GM21825 (cell line): ENCODE data around the gene PRKN.

Experiments
- ATAC-seq: cut with Tn5 transposase; IDR thresholded peaks from one replicate; pipeline ENCODE4 v1.9.1; 2021; ENCODE audit warnings: mild to moderate bottlenecking, moderate library complexity; ENCODE audit not compliant: unreplicated experiment

Gene PRKN

DNA sequence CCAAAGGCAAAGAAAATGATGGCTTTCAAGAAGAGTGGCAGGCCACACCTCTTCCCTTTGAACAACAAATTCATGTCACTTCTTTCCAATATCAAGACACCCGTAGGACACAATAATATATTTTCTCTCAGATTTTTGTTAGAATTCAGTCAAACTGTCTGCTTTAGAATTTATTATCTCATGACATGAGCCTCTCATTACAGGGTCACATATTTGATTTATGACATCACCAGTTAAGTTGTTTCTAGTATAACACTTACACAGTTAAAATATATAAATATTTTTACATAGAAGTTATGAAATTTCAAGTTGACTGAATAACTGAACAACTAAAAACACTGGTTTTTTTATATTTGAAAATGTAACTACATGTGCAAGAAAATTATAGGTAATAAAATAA is 1133.2 kb downstream of the PRKN start:
- no peak for ATAC-seq

DNA sequence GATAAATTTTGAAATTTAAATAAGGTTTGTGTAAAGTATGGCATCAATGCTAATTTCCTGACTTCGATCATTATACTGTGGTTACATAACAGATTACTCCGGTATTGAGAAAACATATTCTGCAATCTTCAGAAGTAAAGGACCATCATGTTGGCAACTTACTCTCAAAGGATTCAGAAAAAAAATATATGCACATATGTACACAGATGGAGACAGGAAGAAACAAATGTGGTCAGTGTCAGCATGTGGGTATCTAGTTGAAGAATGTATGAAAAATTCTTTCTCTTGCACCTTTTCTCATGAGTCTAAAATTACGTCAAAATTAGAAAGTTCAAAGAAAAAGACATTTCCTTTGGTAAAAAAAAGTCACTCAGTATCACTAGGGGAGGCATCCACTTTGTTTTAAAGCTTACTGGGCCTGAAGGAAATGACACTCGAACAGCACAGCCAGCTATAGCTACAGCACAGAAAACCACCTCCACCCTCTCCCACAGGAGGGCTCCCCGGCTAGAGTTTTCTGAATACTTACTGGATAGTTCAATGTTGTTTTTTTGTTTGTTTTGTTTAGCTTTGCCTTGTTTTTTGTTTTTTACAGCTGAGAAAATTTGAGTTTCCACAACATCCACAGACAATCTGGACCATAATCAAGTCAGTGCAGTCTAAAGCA is 1136.5 kb downstream of the PRKN start:
- ATAC-seq: no peak

DNA sequence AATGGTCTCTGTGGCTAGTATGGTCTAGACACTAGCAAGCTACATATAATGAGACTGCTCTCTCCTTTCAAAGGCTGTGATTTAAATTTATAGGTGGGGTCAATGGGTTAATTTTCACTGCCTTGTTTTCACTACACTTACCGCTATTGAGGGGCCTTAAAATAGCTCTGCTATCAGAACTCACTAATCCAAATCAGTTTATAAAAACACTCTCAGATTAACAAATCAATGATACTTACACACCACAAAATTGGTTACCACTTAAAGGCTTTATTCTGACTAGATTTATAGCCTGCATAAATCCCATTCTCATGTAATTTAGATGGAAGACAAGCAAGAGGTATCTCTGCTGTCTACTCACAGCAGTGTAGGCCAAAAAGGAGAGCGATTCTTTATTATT is 1140.7 kb downstream of the PRKN start:
- ATAC-seq: no peak

DNA sequence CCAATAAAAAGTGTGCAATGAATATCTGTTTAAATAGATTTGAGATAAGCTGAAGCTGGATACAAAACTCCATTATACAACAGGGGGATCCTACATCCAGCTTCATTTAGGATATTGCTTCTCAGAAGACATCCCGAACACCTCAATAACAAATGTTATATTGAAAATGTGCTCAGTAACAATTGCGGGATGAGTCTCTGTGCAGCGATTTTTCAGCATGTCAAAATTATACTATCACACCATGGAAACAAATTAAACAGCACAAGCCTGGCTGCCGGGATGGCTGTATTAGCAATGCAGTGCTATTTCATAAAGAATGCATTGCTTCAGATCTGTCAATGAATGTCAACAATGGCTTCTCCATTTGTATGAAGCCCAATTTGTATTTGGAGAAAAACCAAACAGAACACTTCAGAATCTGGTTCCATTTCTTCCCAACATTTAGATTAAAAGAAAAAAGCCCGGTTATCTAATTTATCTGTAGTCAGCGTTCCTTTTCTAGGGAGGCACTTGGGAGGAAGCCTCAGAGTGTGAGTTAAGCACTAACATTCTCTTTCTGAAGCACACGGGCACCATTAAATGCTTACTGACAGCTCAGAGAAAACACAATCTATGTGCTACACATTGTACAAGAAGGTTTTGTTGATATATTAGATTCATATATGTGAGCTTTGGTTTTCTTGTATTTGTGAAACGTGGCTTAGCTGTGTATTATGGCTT is 1142.8 kb downstream of the PRKN start:
- no peak for ATAC-seq

DNA sequence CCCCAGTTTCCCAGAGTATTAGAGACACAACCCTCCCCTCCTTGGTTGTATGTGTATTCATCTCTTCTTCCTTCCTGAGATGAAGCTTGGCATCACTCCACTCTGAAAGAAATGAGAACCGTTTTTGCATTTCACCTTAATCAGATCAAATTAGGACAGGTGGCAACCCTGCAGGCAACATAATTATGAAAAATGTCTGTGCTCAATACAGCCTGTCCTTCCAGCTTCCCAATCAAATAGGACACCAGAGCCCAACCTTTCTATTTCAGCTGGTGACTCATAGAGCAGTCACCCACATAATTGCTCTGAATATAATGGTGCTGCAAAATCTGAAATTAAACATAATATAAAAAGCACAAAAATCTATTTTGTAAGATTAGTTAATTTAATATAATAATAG is 1143.5 kb downstream of the PRKN start:
- ATAC-seq: no peak

DNA sequence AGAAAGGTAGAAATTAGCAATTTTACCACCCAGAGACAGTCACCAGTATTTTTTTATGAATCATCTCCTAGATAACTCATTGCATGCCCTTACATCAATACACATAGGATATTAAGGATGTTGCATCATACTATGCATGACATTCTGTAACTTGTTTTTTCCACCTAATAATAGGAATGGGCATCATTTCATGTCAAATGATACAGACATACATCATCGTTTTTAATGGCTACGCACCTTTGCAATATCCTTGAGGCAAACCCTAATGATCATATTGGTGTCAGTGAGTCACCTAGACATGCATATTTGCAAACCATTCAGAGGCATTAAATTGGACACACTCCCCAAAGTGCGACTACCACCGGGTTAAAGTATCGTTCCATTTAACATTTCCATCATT is 1144.0 kb downstream of the PRKN start:
- ATAC-seq: no peak

DNA sequence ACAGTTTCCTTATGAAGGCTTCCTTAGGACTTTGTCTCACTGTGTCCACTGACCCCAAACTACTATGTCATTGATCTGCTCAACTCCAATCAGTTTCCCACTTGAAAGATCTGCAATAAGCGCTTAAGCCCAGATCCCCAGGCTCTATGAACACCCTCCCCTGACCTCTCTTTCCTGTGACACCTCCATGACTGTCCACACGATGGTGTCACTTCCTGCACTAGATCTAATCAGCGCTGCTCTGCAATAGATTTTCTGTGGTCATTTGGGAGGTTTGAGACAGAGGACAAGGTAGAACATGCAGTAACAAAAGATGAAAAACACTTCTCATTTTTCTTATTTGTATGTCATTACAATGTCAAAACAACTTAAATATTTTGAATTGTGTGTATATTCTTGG is 1149.1 kb downstream of the PRKN start:
- ATAC-seq: no peak

DNA sequence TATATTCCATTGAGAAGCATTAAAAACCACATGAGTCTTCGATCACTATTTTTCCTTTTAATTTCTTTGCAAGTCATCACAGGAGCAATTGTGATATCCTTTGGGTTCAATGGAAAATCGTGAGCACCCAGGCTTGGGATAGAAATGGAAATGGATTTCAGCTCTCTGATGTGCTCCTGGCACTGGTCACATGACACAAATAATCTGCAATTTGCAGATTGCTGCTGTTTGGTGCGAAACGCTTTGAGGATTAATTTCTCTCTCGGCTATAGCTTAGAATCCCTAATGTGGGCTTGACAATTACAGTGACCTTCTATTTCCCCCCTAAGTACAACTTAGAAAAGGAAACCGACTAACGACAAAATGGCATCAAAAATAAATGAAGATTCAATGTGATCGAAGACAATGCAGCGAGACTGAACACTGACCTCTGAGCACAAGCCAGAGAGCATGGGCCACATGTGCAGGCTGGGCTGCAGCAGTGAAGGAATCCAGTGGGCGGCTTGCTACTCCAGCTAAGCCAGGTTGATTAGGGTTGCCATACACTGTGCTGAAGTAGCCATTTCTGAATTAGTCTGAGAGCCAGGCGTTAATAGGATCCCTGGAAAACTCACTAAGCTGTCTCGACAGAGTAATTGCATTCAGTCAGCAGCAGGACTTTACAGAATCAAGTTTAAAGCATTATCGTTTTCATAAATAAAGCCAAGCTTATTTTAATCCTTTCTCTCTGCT is 1151.9 kb downstream of the PRKN start:
- ATAC-seq: no peak

DNA sequence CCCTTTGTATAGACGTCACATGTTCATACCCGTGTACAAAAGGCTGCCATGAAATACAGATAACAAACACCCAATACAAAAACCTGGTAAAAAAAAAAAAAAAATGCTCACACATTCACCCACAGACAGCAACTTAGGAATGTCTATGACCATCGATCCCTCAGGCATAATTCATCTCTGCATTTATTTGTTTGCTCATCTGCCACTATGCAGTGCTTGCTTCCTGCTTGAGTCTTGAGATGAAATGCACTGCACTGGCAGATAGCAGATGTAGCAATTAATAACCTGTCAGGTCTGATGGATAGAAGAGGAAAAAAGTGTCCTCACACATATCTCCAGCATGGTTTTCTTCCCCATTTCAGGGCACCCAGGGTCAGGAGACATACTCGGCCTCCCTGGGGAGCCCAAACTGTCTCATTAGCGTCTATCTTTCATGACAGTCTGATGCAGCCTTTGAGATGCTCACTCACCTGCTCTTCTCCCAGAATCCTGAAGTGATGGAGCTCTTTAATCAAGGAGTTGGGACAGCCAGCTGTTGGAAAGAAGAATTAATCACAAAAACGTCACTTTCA is 1158.6 kb downstream of the PRKN start:
- ATAC-seq: no peak

DNA sequence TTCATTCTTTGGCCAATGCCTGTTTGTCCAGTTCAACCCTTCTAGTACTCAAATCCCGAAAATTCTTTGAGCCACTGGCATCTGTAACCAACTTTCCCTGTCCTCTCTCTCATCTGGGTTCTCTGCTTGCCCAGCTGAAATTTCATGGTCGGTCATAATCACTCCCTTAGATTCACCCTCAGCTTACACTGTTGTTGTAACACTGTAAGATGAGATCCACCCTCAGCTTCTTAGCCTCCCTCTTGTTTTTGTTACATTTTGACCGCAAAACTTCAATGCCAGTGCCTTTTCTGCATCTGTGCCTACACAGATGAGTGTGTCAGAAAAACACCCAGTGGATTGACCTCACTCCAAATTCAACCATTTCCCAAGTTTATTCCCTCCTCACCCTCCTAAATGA is 1162.6 kb downstream of the PRKN start:
- ATAC-seq: no peak

DNA sequence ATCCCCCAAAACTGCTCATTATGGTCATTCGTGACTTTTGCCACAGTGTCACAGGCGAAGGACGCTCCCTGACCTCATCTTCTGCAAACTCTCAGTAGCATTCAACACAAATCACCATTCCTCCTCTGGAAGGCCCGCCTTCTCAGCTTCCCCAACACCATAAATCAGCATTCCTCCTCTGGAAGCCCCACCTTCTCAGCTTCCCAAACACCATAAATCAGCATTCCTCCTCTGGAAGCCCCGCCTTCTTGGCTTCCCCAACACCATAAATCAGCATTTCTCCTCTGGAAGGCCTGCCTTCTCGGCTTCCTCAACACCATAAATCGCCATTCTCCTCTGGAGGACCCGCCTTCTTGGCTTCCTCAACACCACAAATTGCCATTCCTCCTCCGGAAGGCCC is 1165.7 kb downstream of the PRKN start:
- no peak for ATAC-seq

DNA sequence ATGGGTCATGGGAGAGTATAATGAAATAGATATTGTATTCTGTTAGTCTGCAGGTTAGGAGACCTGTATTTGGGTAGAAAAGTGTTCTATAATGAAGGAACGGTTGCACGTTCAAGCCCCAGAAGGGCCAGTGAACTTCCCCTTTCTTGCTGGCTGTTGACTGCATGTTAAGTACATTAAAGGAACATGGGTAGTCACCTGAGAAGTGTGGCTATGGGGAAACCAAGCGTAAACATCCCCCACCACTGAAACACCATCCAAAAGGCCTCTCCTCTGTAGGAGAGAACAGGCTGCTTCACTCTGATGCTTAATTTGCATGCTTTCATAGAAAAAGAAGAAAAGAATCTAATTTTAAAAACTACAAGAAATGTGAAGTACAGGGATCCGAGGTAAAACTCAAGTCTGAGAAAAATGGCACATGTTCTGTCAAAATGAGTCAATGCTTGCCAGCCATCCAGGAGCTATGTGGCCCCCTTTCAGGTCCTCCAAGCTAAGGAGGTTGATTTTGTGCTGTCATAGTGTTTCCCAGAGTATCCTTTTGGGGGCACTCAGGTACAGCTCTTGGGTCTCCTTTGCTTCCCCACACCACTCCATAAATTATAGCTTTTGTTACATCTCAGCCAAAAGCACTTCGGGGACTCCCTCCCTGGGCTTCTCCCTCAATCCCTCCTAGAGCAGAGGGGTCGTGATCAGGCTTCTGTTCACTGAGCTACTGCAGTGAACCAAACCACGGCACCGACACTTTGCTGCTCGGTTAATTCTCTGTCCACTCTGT is 1170.0 kb downstream of the PRKN start:
- no peak for ATAC-seq

DNA sequence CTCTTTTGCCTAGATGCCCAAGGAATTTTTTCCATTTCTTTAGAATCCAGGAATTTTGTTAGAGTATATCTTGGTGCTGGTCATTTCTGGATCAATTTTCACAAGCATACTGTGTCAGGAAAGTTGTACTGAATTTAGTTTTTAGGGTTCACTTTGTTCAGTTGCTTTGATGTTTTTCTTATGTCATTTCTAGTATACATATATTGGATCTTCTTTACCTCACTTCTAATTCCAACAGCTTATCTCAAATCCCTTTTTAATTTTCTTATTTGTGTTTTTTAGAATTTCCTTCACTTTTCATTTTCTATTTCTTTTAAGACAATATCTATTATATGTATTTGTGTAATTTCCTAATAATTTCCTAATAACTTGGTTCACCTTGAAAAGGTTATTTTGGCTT is 1172.7 kb downstream of the PRKN start:
- no peak for ATAC-seq

DNA sequence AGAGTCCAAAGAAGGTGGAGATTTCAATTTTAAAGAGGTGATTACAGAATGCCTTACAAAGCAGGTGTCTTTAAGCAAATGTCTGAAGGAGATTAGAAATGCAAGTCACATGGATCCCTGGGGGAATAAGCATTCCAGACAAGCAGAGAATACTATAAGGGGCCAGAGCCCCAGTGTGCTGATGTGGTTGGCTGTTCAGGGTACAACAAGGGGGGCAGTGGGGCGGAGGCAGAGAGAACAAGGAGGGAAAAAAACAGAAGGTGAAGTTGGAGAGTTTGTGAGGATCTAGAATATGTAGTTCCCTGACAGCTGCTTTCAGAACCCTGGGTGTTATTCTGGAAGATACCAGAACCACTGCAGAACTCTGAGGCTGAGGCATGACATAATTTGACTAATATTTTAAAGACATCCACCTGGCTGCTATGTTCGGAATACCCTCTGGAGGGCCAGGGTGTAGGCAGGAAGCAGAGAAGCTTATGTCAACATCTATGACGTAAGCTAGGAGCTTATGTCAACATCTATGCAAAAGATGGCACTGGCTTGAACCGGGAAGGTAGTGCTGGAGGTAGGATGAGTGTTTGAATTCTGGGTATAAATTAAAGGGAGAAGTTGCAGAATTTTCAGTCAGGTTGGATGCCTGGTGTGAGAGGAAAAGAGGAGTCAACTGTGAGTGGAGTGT is 1177.5 kb downstream of the PRKN start:
- ATAC-seq: no peak

DNA sequence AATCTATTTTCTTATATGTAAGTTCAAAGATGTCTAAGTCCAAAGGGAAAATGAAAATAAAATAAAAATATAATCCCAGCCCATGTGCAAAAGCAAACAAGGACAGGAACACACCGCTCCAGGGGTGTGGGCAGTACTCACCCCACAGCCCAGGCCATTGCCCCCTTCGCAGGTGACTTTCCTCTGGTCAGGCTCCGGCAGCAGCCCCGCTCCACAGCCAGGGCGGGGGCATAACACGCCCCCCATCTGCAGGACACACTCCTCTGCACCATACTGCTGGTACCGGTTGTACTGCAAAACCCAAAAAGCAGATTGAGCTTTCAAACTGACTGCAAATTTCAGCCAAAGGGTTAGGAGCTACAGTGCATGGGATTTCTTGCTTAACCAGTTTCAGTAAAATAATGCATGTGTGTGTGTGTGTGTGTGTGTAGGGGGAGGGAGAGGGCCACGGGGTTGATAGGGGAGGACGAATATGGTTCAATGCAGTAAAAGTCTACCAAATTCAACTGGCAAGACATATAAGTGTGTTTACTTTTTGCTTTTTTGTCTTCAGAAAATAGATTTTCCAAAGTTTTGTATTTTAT is 1178.8 kb downstream of the PRKN start:
- ATAC-seq: no peak

DNA sequence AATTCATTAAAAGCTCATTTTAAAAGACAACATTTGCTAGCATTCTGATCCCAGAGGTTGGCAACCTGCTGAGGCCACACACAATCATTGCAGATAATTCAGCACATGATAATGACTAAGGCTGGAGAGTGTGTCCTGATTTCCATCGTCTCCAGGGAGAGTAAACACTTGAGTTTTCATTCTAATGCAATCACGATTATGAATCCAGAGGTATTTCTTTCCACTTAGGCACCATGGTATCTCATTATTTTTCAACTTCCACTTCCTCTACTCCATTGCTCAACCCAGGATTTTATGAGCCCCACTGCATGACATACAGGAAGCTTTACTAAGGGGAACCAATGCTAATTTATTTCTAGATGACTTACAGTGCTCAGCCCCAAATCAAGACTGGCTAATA is 1179.9 kb downstream of the PRKN start:
- ATAC-seq: no peak

DNA sequence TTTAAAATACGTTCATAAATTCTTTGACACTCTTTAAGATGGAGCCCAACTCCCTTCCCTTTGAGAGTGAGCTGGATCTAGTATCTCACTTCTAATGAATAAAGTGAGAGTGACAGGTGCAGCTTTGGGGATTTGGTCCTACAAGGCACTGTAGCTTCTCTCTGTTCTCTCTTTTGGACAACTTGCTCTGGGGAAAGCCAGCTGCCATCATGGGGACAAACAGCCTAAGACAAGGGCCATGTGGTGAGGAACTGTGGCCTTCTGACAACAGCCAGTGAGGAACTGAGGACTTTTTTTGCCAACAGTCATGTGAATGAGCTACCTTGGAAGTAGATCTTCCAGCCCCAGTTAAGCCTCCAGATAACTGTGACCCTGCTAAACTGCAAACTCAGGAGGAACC is 1180.9 kb downstream of the PRKN start:
- no peak for ATAC-seq

DNA sequence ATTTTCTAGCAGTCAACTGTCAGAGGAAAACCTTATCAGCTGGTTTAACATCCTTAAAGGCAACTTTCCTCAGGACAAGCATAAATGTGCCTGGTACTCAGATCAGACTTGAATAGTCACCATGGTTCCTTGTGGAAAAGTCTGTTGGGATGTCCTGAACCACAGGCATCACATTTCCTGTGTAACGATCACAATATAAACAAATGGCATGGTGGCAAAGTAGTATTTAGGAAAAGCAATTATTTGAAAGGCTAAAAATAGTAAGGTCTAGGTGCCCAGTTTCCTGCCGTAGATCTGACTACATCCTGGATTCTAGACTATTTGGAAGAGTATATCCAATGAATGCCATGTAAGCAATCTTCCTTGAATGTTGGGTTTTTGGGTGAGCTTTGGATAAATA is 1181.8 kb downstream of the PRKN start:
- ATAC-seq: no peak

DNA sequence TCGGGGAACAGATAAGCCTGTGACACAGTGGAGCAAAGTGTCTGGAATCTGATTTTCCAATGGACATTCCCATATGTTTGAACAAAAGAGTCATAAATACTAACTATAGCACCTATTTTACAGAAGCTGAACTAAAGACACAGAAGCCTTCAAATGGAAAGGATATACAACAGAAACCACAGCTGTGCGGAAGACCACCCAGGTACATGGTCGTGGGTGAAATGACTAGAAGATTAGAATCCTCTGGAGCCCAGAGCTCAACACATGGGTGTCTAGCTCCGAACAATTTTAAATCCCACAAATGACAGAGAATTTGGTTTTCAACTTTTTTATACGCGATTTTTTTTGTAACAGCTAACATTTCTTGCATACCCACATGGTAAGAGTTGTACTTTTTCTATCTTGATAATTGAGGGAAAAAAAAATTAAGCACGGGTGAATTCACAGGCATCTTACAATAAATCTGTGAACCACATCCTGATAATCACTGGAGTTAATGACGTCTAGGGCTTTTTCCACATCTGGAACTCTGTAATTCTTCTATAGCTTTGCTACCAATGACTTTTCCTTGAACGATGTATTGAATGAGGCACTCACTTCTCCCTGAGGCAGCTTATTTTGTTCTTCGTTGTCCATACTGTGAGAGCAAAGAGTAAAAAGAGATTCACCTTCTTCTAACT is 1182.6 kb downstream of the PRKN start:
- no peak for ATAC-seq
